OCI-LY1 (cell line): Measurements from ENCODE around the gene TAX1BP3.

Experiments
- H2AFZ ChIP-seq: fragments of 200-600 bp; sonication (generic), shearing (Covaris generic); 2 replicates; pipeline ENCODE4 v1.6.0; 2014; ENCODE audit warnings: antibody characterized with exemption, mild to moderate bottlenecking, low read length
- H3F3A ChIP-seq: fragments of 200-600 bp; sonication (generic), shearing (Covaris generic); 2 replicates; pipeline ENCODE4 v1.6.0; 2014; ENCODE audit warnings: mild to moderate bottlenecking, antibody characterized with exemption, low read length, moderate library complexity; ENCODE audit not compliant: insufficient read depth
- H3K27ac ChIP-seq: fragments of 200-600 bp; sonication (generic); 2 replicates; pipeline ENCODE4 v1.5.1; 2014; ENCODE audit warnings: low read length, mixed run types, mild to moderate bottlenecking, low read depth; ENCODE audit not compliant: poor library complexity, severe bottlenecking
- H3K27me3 ChIP-seq: fragments of 200-600 bp; sonication (generic); 2 replicates; pipeline ENCODE4 v1.6.0; 2014; ENCODE audit warnings: antibody characterized with exemption, mild to moderate bottlenecking, low read length, moderate library complexity; ENCODE audit not compliant: insufficient read depth
- H3K36me3 ChIP-seq: fragments of 200-600 bp; sonication (generic); 2 replicates; pipeline ENCODE4 v1.6.1; 2014; ENCODE audit warnings: mild to moderate bottlenecking, antibody characterized with exemption, low read length, moderate library complexity, mixed read lengths; ENCODE audit not compliant: insufficient read depth
- H3K4me1 ChIP-seq: fragments of 200-600 bp; sonication (generic); 2 replicates; pipeline ENCODE4 v1.5.1; 2014; ENCODE audit warnings: mild to moderate bottlenecking, low read length, moderate library complexity; ENCODE audit not compliant: insufficient read depth, severe bottlenecking
- H3K4me2 ChIP-seq: fragments of 200-600 bp; sonication (generic), shearing (Covaris generic); 2 replicates; pipeline ENCODE4 v1.6.1; 2014; ENCODE audit warnings: low read length
- H3K4me3 ChIP-seq: fragments of 200-600 bp; sonication (generic); 2 replicates; pipeline ENCODE4 v1.5.1; 2014; ENCODE audit warnings: low read length, low read depth, mild to moderate bottlenecking, mixed read lengths; ENCODE audit not compliant: poor library complexity, severe bottlenecking
- H3K79me2 ChIP-seq: fragments of 200-600 bp; shearing (Covaris generic); 2 replicates; pipeline ENCODE4 v1.6.1; 2016; ENCODE audit warnings: mixed run types, low read length, mixed read lengths; ENCODE audit not compliant: insufficient read depth
- H3K9ac ChIP-seq: fragments of 200-600 bp; sonication (generic), shearing (Covaris generic); 2 replicates; pipeline ENCODE4 v1.6.1; 2014; ENCODE audit warnings: mild to moderate bottlenecking, low read length, mixed read lengths
- H3K9me2 ChIP-seq: fragments of 200-600 bp; sonication (generic), shearing (Covaris generic); 2 replicates; pipeline ENCODE4 v1.6.1; 2014; ENCODE audit warnings: low read depth, mild to moderate bottlenecking, low read length, mixed read lengths
- H3K9me3 ChIP-seq: fragments of 200-600 bp; shearing (Covaris generic); 2 replicates; pipeline ENCODE4 v1.6.1; 2014; ENCODE audit warnings: low read length, mixed read lengths
- H4K20me1 ChIP-seq: fragments of 200-600 bp; sonication (generic), shearing (Covaris generic); 2 replicates; pipeline ENCODE4 v1.6.0; 2016; ENCODE audit warnings: mild to moderate bottlenecking, low read length; ENCODE audit not compliant: insufficient read depth
- EZH2 ChIP-seq: fragments of 200-600 bp; sonication (generic), shearing (Covaris generic); IDR thresholded peaks from 2 replicates; pipeline ENCODE4 v1.8.0; 2017; ENCODE audit warnings: borderline replicate concordance, mixed run types, mild to moderate bottlenecking, antibody characterized with exemption, low read length, moderate library complexity, mixed read lengths
- TF ChIP-seq, protein P1 (sequence below): fragments of 200-600 bp; sonication (generic), shearing (Covaris generic); IDR thresholded peaks from 2 replicates; pipeline ENCODE4 v1.5.1; 2017; ENCODE audit warnings: mild to moderate bottlenecking, antibody characterized with exemption, low read length, moderate library complexity, mixed read lengths

The TAX1BP3 gene

DNA sequence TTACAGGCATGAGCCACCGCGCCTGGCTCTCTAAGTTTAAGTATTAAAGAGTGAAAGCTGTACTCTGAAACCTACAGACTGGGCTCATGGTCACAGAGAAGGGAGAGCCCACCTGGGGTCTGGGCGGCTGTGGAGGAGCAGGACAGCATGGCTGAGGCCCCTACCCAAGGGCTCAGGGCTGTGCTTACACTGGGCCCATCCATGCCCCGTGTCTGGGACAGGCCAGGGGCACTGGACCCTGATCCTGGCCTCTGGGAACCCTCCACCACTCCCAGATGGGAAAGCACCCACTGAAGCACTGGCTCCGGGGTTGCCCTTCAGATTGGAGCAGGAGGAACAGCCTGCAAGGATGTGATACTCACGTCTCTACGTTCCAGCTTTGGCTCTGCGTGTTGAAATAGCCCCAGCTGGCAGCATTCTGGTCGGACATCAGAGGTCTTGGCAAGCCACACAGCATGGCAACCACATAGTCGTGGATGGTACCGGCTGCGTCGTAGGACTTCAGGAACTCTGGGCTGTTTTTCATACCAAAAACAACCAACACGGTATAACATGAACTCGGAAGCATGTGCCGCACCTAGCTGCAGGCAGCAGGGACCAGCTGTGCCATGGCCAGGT, 45.3 kb downstream of the TAX1BP3 start:
- H3K4me1 ChIP-seq, result no peaks in the 10 kb centered on the region
- H4K20me1 ChIP-seq, result no peaks in the 10 kb centered on the region
- peaks cover 62% of the 10 kb centered on the region for H3K36me3 ChIP-seq

DNA sequence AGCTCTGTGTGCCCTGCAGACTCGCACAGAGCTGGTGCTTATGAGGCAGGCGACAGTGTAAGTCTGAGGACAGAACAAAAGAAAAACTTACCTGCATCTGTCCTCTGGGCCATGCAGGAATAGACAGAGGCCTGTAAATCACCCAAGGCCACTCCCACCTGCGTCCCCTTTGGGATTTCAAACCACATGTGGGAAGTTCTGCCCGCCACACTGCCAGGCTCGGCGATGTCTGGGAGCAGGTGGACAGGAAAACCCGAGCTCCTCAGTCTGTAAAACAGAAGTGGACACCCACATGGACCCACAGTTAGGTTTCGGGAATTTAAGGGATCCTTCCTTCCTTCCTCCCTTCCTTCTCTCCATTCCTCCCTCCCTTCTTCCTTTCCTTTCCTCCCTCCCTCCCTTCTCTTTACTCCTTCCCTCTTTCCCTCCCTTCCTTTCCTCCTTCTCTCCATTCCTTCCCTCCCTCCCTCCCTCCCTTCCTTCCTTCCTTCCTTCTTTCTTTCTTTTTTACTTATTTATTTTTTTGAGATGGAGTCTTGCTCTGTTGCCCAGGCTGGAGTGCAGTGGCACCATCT, 47.1 kb downstream of the TAX1BP3 start:
- TF ChIP-seq EZH2, result no peak
- TF ChIP-seq, protein P1, sequence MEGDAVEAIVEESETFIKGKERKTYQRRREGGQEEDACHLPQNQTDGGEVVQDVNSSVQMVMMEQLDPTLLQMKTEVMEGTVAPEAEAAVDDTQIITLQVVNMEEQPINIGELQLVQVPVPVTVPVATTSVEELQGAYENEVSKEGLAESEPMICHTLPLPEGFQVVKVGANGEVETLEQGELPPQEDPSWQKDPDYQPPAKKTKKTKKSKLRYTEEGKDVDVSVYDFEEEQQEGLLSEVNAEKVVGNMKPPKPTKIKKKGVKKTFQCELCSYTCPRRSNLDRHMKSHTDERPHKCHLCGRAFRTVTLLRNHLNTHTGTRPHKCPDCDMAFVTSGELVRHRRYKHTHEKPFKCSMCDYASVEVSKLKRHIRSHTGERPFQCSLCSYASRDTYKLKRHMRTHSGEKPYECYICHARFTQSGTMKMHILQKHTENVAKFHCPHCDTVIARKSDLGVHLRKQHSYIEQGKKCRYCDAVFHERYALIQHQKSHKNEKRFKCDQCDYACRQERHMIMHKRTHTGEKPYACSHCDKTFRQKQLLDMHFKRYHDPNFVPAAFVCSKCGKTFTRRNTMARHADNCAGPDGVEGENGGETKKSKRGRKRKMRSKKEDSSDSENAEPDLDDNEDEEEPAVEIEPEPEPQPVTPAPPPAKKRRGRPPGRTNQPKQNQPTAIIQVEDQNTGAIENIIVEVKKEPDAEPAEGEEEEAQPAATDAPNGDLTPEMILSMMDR, result no peak
- Histone ChIP-seq H3K36me3 (peaks cover 63% of the 10 kb centered on the region), H3K4me1 (no peaks in the 10 kb centered on the region), H4K20me1 (no peaks in the 10 kb centered on the region), H3K79me2 (no peaks in the 10 kb centered on the region), H3K27ac (no peak overlapping the region), H3K4me2 (no peak overlapping the region), H3K9ac (no peak overlapping the region), H3K9me3 (0 out of 2 replicates have a peak, but pooled peaks cover 2% of the 10 kb centered on the region), H3K4me3 (no peak overlapping the region), H3K9me2 (no peaks in the 10 kb centered on the region), H2AFZ (no peak overlapping the region), H3K27me3 (no peaks in the 10 kb centered on the region), H3F3A (no peaks in the 10 kb centered on the region)

More for the DNA sequence above, 45.3 kb downstream of the TAX1BP3 start:
- H3F3A ChIP-seq, result no peaks in the 10 kb centered on the region
- no peaks in the 10 kb centered on the region for H3K9me2 ChIP-seq
- H3K9ac ChIP-seq, result no peak overlapping the region
- no peak overlapping the region for H3K4me3 ChIP-seq
- TF ChIP-seq EZH2, result no peak
- TF ChIP-seq, protein P1, result no peak
- H3K4me2 ChIP-seq, result no peak overlapping the region
- no peak overlapping the region for H3K27ac ChIP-seq
- H3K27me3 ChIP-seq, result no peaks in the 10 kb centered on the region
- no peaks in the 10 kb centered on the region for H3K9me3 ChIP-seq
- no peak overlapping the region for H2AFZ ChIP-seq
- H3K79me2 ChIP-seq, result no peaks in the 10 kb centered on the region

DNA sequence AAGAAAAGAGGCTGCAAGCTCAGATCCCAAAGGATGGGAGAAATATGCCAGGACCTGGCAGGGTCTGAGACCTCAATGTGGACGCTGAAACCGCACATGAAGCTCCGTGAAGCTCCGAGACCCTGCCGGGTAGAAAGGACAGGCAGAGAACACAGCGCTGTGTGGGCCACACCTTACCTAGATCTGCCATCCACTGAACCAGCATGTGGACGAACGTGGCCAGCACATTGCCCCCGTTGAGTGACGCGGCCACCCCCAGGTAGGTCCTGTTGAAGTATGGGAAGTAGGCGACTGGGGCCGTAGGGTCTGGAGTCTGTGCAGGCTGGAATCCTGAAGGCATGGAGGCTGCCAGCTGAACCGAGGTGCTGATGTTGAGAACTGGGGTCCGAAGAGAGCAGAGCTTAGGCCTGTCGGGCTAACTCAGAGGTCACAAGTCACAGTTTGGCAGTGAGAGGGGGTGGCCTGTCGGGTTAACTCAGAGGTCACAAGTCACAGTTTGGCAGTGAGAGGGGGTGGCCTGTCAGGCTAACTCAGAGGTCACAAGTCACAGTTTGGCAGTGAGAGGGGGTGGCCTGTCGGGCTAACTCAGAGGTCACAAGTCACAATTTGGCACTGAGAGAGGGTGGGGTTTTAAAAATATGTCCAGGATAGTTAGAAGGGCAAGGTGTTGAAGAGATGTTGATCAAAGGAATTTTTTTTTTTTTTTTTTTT, 53.1 kb downstream of the TAX1BP3 start:
- no peak overlapping the region for H3K4me3 ChIP-seq
- no peaks in the 10 kb centered on the region for H3K4me1 ChIP-seq
- H2AFZ ChIP-seq, result no peak overlapping the region
- no peaks in the 10 kb centered on the region for H3F3A ChIP-seq
- H3K9me3 ChIP-seq, result 0 out of 2 replicates have a peak, but pooled peaks cover 2% of the 10 kb centered on the region
- H3K27me3 ChIP-seq, result no peaks in the 10 kb centered on the region
- H3K79me2 ChIP-seq, result no peaks in the 10 kb centered on the region
- no peaks in the 10 kb centered on the region for H3K9me2 ChIP-seq
- TF ChIP-seq, protein P1, result no peak
- no peak overlapping the region for H3K4me2 ChIP-seq
- H4K20me1 ChIP-seq, result no peaks in the 10 kb centered on the region
- no peak overlapping the region for H3K9ac ChIP-seq
- H3K36me3 ChIP-seq, result peaks cover 72% of the 10 kb centered on the region
- H3K27ac ChIP-seq, result no peak overlapping the region
